ENCODE data around the gene PIK3CB. TPM values are rescaled to one million over a fixed set of nuclear protein-coding genes. Genes with fewer than 3 reads are reported as not detected.

The PIK3CB gene
- polyA plus RNA-seq, 1 donor from 2014 or later: 11.5 TPM

DNA sequence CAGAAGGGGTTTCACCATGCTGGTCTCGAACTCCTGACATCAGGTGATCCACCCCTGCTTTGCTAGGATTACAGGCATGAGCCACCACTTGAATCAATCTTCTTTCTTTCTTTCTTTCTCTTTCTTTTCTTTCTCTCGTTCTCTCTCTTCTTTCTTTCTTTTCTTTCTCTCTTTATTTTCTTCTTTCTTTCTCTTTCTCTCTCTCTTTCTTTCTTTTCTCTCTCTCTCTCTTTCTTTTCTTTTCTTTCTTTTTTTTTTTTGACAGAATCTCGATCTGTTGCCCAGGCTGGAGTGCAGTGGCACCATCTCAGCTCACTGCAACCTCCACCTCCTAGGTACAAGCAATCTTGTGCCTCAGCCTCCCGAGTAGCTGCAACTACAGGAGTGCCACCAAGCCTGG is 37.9 kb upstream of the PIK3CB start:
- H3K36me3 ChIP-seq (ENCODE audit: insufficient read depth, low read length): no peaks in the 10 kb centered on the region
- H3K4me3 ChIP-seq (ENCODE audit: low read length): no peak overlapping the region
- TF ChIP-seq POLR2AphosphoS5 (IDR thresholded peaks at IDR 0.05) (no peak), MXI1 (conservative IDR thresholded peaks at IDR 0.05; ENCODE audit: poor library complexity, severe bottlenecking) (no peak), TAF1 (IDR thresholded peaks at IDR 0.05; ENCODE audit: low read depth) (no peak), RAD21 (conservative IDR thresholded peaks at IDR 0.05) (no peak), EP300 (conservative IDR thresholded peaks at IDR 0.05; ENCODE audit: poor library complexity, severe bottlenecking) (no peak), EZH2 (IDR thresholded peaks at IDR 0.05; ENCODE audit: borderline replicate concordance, insufficient read depth, low read length, poor library complexity, severe bottlenecking) (no peak), SMC3 (conservative IDR thresholded peaks at IDR 0.05; ENCODE audit: poor library complexity) (no peak)
- TF ChIP-seq, protein P1, sequence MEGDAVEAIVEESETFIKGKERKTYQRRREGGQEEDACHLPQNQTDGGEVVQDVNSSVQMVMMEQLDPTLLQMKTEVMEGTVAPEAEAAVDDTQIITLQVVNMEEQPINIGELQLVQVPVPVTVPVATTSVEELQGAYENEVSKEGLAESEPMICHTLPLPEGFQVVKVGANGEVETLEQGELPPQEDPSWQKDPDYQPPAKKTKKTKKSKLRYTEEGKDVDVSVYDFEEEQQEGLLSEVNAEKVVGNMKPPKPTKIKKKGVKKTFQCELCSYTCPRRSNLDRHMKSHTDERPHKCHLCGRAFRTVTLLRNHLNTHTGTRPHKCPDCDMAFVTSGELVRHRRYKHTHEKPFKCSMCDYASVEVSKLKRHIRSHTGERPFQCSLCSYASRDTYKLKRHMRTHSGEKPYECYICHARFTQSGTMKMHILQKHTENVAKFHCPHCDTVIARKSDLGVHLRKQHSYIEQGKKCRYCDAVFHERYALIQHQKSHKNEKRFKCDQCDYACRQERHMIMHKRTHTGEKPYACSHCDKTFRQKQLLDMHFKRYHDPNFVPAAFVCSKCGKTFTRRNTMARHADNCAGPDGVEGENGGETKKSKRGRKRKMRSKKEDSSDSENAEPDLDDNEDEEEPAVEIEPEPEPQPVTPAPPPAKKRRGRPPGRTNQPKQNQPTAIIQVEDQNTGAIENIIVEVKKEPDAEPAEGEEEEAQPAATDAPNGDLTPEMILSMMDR (IDR thresholded peaks at IDR 0.05; ENCODE audit: poor library complexity, severe bottlenecking): no peak
- TF ChIP-seq, protein P2, sequence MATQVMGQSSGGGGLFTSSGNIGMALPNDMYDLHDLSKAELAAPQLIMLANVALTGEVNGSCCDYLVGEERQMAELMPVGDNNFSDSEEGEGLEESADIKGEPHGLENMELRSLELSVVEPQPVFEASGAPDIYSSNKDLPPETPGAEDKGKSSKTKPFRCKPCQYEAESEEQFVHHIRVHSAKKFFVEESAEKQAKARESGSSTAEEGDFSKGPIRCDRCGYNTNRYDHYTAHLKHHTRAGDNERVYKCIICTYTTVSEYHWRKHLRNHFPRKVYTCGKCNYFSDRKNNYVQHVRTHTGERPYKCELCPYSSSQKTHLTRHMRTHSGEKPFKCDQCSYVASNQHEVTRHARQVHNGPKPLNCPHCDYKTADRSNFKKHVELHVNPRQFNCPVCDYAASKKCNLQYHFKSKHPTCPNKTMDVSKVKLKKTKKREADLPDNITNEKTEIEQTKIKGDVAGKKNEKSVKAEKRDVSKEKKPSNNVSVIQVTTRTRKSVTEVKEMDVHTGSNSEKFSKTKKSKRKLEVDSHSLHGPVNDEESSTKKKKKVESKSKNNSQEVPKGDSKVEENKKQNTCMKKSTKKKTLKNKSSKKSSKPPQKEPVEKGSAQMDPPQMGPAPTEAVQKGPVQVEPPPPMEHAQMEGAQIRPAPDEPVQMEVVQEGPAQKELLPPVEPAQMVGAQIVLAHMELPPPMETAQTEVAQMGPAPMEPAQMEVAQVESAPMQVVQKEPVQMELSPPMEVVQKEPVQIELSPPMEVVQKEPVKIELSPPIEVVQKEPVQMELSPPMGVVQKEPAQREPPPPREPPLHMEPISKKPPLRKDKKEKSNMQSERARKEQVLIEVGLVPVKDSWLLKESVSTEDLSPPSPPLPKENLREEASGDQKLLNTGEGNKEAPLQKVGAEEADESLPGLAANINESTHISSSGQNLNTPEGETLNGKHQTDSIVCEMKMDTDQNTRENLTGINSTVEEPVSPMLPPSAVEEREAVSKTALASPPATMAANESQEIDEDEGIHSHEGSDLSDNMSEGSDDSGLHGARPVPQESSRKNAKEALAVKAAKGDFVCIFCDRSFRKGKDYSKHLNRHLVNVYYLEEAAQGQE (IDR thresholded peaks at IDR 0.05; ENCODE audit: borderline replicate concordance): no peak
- H3K9ac ChIP-seq (ENCODE audit: low read length): no peak overlapping the region
- no peaks in the 10 kb centered on the region for H3K9me3 ChIP-seq (ENCODE audit: low read length)
- no peaks in the 10 kb centered on the region for H3K79me2 ChIP-seq (replicated peaks; ENCODE audit: insufficient read depth, low read length)
- no peak overlapping the region for H3K4me2 ChIP-seq (ENCODE audit: low read length)
- no peaks in the 10 kb centered on the region for H4K20me1 ChIP-seq (ENCODE audit: insufficient read depth)
- H2AFZ ChIP-seq (ENCODE audit: low read depth, low read length): no peak overlapping the region
- H3K27ac ChIP-seq (ENCODE audit: low read length): no peak overlapping the region
- no peaks in the 10 kb centered on the region for H3K9me2 ChIP-seq (ENCODE audit: insufficient read depth, low read length)
- no peaks in the 10 kb centered on the region for H3K27me3 ChIP-seq (ENCODE audit: insufficient read depth, low read depth, low read length)
- H3F3A ChIP-seq (ENCODE audit: insufficient read depth, low read length, poor library complexity, severe bottlenecking): no peaks in the 10 kb centered on the region

DNA sequence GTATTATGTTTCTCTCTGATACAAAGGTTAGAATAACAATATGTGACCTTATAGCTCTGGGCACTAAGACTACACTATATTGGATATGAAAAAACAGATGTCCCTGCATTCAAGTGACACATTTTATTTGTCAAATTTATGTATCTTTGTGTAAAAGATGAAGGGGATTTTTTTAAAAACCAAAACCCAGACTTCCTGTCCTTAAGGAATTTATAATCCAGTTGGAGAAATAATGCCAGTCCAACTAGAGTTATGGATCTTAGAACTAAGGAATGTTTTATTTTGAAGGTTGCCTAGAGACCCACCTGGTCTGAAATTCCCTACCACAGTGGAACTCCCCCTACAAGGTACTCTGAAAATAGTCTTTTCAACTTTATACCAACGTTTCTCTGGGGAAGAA is 33.3 kb upstream of the PIK3CB start:
- Histone ChIP-seq H2AFZ (ENCODE audit: low read depth, low read length) (no peak overlapping the region), H3K9ac (ENCODE audit: low read length) (no peak overlapping the region), H3K4me3 (ENCODE audit: low read length) (no peak overlapping the region), H3K79me2 (replicated peaks; ENCODE audit: insufficient read depth, low read length) (no peaks in the 10 kb centered on the region), H3K27ac (ENCODE audit: low read length) (no peak overlapping the region), H3K9me3 (ENCODE audit: low read length) (no peaks in the 10 kb centered on the region), H4K20me1 (ENCODE audit: insufficient read depth) (no peaks in the 10 kb centered on the region), H3K27me3 (ENCODE audit: insufficient read depth, low read depth, low read length) (no peaks in the 10 kb centered on the region), H3K36me3 (ENCODE audit: insufficient read depth, low read length) (no peaks in the 10 kb centered on the region), H3K4me2 (ENCODE audit: low read length) (no peak overlapping the region), H3K9me2 (ENCODE audit: insufficient read depth, low read length) (no peaks in the 10 kb centered on the region), H3F3A (ENCODE audit: insufficient read depth, low read length, poor library complexity, severe bottlenecking) (no peaks in the 10 kb centered on the region)
- TF ChIP-seq, protein P1 (IDR thresholded peaks at IDR 0.05; ENCODE audit: poor library complexity, severe bottlenecking): no peak
- no peak for TF ChIP-seq TAF1 (IDR thresholded peaks at IDR 0.05; ENCODE audit: low read depth)
- no peak for TF ChIP-seq POLR2AphosphoS5 (IDR thresholded peaks at IDR 0.05)
- TF ChIP-seq RAD21 (conservative IDR thresholded peaks at IDR 0.05): no peak
